ENCODE results near the gene BHLHE40.

BHLHE40 gene

GRCh38 chr3:4947028-4947427 lies 32.2 kb upstream of the BHLHE40 start:
- H3K36me3 ChIP-seq (ENCODE audit: control insufficient read depth in 2 of 2, insufficient read depth in 2 of 2, low read length in 2 of 2): no peaks in the 10 kb centered on the region
- no peak overlapping the region for H3K27ac ChIP-seq (ENCODE audit: low read length)
- H3K4me1 ChIP-seq (ENCODE audit: control insufficient read depth, insufficient read depth, low read length): no peaks in the 10 kb centered on the region
- H3K27me3 ChIP-seq (ENCODE audit: control insufficient read depth in 1 of 2, insufficient read depth in 2 of 2, low read length in 2 of 2): no peaks in the 10 kb centered on the region
- no peaks in the 10 kb centered on the region for H3K9me3 ChIP-seq (ENCODE audit: control insufficient read depth in 2 of 2, low read length in 2 of 2)
- H3K9ac ChIP-seq (ENCODE audit: low read length in 2 of 2): no peak overlapping the region
- H3K4me3 ChIP-seq (ENCODE audit: low read length in 2 of 2): no peak overlapping the region

GRCh38 chr3:4948395-4948794 lies 30.8 kb upstream of the BHLHE40 start:
- no peaks in the 10 kb centered on the region for H3K36me3 ChIP-seq (ENCODE audit: control insufficient read depth in 2 of 2, insufficient read depth in 2 of 2, low read length in 2 of 2)
- H3K27me3 ChIP-seq (ENCODE audit: control insufficient read depth in 1 of 2, insufficient read depth in 2 of 2, low read length in 2 of 2): no peaks in the 10 kb centered on the region
- no peak overlapping the region for H3K4me3 ChIP-seq (ENCODE audit: low read length in 2 of 2)
- no peak overlapping the region for H3K9ac ChIP-seq (ENCODE audit: low read length in 2 of 2)
- no peaks in the 10 kb centered on the region for H3K9me3 ChIP-seq (ENCODE audit: control insufficient read depth in 2 of 2, low read length in 2 of 2)
- no peaks in the 10 kb centered on the region for H3K4me1 ChIP-seq (ENCODE audit: control insufficient read depth, insufficient read depth, low read length)
- H3K27ac ChIP-seq (ENCODE audit: low read length): no peak overlapping the region

- H3K9me3 ChIP-seq (ENCODE audit: control insufficient read depth in 2 of 2, low read length in 2 of 2): no peaks in the 10 kb centered on the region
- H3K27ac ChIP-seq (ENCODE audit: low read length): no peak overlapping the region
- H3K4me3 ChIP-seq (ENCODE audit: low read length in 2 of 2): no peak overlapping the region
- no peak overlapping the region for H3K9ac ChIP-seq (ENCODE audit: low read length in 2 of 2)
- H3K36me3 ChIP-seq (ENCODE audit: control insufficient read depth in 2 of 2, insufficient read depth in 2 of 2, low read length in 2 of 2): no peaks in the 10 kb centered on the region
- H3K27me3 ChIP-seq (ENCODE audit: control insufficient read depth in 1 of 2, insufficient read depth in 2 of 2, low read length in 2 of 2): no peaks in the 10 kb centered on the region
- H3K4me1 ChIP-seq (ENCODE audit: control insufficient read depth, insufficient read depth, low read length): no peaks in the 10 kb centered on the region
Observed at GRCh38 chr3:4949004-4949403, 30.2 kb upstream of the BHLHE40 start.

DNA sequence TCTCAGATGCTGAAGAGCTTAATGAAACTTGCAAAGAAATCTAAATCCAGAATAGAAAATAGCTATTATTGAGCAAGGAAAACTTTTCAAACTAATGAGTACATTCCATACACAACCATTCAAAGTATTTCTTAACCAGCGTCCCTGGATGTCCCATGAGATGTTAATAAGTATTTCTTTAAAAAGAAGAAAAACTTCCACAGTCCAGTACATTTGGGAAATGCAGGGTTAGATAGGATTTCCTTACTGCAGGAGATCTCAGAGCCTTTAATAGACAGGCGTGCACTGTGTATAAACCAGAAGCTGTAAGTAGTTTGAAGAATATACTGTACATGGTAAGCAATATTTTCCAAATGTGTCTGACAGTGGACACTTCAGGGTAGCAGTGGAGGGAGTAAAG lies 29.6 kb upstream of the BHLHE40 start:
- Histone ChIP-seq H3K9ac (ENCODE audit: low read length in 2 of 2) (no peak overlapping the region), H3K9me3 (ENCODE audit: control insufficient read depth in 2 of 2, low read length in 2 of 2) (no peaks in the 10 kb centered on the region), H3K4me1 (ENCODE audit: control insufficient read depth, insufficient read depth, low read length) (no peaks in the 10 kb centered on the region), H3K27me3 (ENCODE audit: control insufficient read depth in 1 of 2, insufficient read depth in 2 of 2, low read length in 2 of 2) (no peaks in the 10 kb centered on the region), H3K4me3 (ENCODE audit: low read length in 2 of 2) (no peak overlapping the region), H3K27ac (ENCODE audit: low read length) (no peak overlapping the region), H3K36me3 (ENCODE audit: control insufficient read depth in 2 of 2, insufficient read depth in 2 of 2, low read length in 2 of 2) (no peaks in the 10 kb centered on the region)

DNA sequence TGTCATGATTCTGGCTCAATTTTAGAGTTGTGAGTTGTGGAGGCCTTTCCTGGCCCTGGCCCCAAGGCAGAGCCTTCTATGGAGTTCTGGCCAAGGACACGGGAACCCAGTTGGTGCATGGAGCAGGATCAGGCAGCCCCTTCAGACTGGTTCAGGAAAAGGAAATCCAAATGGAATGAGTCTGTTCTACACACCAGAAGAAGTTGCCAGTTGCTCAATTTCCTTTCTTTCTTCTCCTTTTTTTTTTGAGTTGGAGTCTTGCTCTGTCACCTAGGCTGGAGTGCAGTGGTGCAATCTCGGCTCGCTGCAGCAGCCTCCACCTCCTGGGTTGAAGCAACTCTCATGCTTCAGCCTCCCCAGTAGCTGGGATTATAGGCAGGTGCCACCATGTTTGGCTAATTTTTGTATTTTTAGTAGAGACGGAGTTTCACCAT lies 28.9 kb upstream of the BHLHE40 start:
- no peak overlapping the region for H3K27ac ChIP-seq (ENCODE audit: low read length)
- no peak overlapping the region for H3K9ac ChIP-seq (ENCODE audit: low read length in 2 of 2)
- no peaks in the 10 kb centered on the region for H3K4me1 ChIP-seq (ENCODE audit: control insufficient read depth, insufficient read depth, low read length)
- no peaks in the 10 kb centered on the region for H3K27me3 ChIP-seq (ENCODE audit: control insufficient read depth in 1 of 2, insufficient read depth in 2 of 2, low read length in 2 of 2)
- no peaks in the 10 kb centered on the region for H3K9me3 ChIP-seq (ENCODE audit: control insufficient read depth in 2 of 2, low read length in 2 of 2)
- H3K36me3 ChIP-seq (ENCODE audit: control insufficient read depth in 2 of 2, insufficient read depth in 2 of 2, low read length in 2 of 2): no peaks in the 10 kb centered on the region
- no peak overlapping the region for H3K4me3 ChIP-seq (ENCODE audit: low read length in 2 of 2)

DNA sequence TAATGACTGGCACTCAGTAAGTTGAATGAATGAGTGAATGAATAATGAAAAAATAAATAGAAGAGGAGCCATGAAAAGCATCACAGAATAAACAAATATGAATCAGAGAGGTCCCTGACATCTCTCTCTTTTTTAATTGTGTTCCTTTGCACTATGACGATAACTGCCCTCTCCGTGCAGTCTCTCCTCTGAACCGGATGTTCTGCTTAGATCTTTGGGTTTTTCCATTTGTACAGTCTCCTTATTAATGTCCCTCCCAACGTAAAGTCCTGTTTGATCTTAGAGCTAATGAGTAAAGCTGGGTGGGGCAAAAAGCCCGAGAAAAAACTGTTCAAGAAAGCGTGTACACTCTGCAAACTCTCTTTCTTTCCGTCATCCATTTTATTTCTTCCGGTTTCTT lies 28.3 kb upstream of the BHLHE40 start:
- Histone ChIP-seq H3K4me1 (ENCODE audit: control insufficient read depth, insufficient read depth, low read length) (no peaks in the 10 kb centered on the region), H3K27me3 (ENCODE audit: control insufficient read depth in 1 of 2, insufficient read depth in 2 of 2, low read length in 2 of 2) (no peaks in the 10 kb centered on the region), H3K9ac (ENCODE audit: low read length in 2 of 2) (no peak overlapping the region), H3K9me3 (ENCODE audit: control insufficient read depth in 2 of 2, low read length in 2 of 2) (no peaks in the 10 kb centered on the region), H3K36me3 (ENCODE audit: control insufficient read depth in 2 of 2, insufficient read depth in 2 of 2, low read length in 2 of 2) (no peaks in the 10 kb centered on the region), H3K4me3 (ENCODE audit: low read length in 2 of 2) (no peak overlapping the region), H3K27ac (ENCODE audit: low read length) (no peak overlapping the region)

- Histone ChIP-seq H3K4me3 (ENCODE audit: low read length in 2 of 2) (no peak overlapping the region), H3K9ac (ENCODE audit: low read length in 2 of 2) (no peak overlapping the region), H3K27ac (ENCODE audit: low read length) (no peak overlapping the region), H3K9me3 (ENCODE audit: control insufficient read depth in 2 of 2, low read length in 2 of 2) (no peaks in the 10 kb centered on the region), H3K36me3 (ENCODE audit: control insufficient read depth in 2 of 2, insufficient read depth in 2 of 2, low read length in 2 of 2) (no peaks in the 10 kb centered on the region), H3K27me3 (ENCODE audit: control insufficient read depth in 1 of 2, insufficient read depth in 2 of 2, low read length in 2 of 2) (no peaks in the 10 kb centered on the region), H3K4me1 (ENCODE audit: control insufficient read depth, insufficient read depth, low read length) (no peaks in the 10 kb centered on the region)
Observed at GRCh38 chr3:4953119-4953518, 26.1 kb upstream of the BHLHE40 start.

DNA sequence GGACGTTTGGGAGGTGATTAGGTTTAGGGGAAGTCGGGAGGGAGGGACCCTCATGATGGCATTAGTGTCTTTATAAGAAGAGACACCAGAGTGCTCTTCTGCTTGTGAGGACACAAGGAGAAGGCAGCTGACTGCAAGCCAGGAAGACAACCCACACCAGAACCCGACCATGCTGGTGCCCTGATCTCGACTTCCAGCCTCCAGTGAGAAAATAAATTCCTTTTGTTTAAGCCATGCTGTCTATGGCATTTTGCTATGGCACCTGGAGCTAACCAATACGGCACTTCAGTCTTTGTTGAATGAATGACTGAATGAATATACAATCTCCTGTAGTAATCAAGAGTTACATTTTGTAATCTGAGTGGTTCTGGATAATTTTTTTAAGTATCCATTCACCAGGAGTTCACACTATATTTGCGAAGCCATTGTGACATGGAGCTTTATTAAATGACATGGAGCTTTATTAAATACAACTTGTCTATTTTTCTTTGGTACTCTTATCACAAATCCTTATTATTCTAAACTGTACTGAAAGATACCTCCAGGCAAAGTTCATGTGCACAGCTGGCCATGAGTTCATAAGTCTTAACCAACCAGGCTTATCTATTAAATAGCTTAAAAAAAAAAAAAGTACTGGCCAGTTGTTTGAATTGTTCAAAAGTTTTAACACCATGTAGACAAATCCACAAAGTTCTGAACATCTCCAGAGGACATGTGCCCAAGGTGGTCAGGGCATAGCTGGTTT lies 24.8 kb upstream of the BHLHE40 start:
- no peaks in the 10 kb centered on the region for H3K36me3 ChIP-seq (ENCODE audit: control insufficient read depth in 2 of 2, insufficient read depth in 2 of 2, low read length in 2 of 2)
- H3K27me3 ChIP-seq (ENCODE audit: control insufficient read depth in 1 of 2, insufficient read depth in 2 of 2, low read length in 2 of 2): no peaks in the 10 kb centered on the region
- H3K4me1 ChIP-seq (ENCODE audit: control insufficient read depth, insufficient read depth, low read length): no peaks in the 10 kb centered on the region
- no peak overlapping the region for H3K9ac ChIP-seq (ENCODE audit: low read length in 2 of 2)
- no peak overlapping the region for H3K27ac ChIP-seq (ENCODE audit: low read length)
- peaks cover 0 to 5% of the 10 kb centered on the region in 2 donors for H3K9me3 ChIP-seq (ENCODE audit: control insufficient read depth in 2 of 2, low read length in 2 of 2)
- no peak overlapping the region for H3K4me3 ChIP-seq (ENCODE audit: low read length in 2 of 2)

GRCh38 chr3:4956099-4956498 lies 23.1 kb upstream of the BHLHE40 start:
- no peaks in the 10 kb centered on the region for H3K36me3 ChIP-seq (ENCODE audit: control insufficient read depth in 2 of 2, insufficient read depth in 2 of 2, low read length in 2 of 2)
- no peak overlapping the region for H3K27ac ChIP-seq (ENCODE audit: low read length)

DNA sequence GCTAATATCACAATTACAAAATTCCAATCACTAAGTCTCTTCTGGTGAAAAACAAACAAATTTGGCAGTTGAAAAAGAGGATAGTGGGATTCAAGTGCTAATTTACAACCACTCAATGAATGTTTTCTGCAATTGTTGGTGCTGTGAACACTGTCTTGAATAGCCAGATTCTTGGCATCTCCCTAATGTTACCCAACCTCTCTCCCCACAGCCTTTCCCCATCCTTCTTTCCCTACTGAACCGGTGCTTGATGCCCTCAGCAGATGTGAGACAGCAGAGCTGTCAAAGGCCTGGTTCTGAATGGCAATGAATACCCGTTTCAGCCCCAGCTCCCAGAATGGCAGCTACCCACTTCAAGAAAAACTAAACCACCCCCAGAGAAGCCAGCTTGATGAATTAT lies 22.5 kb upstream of the BHLHE40 start:
- Histone ChIP-seq H3K27ac (ENCODE audit: low read length) (no peak overlapping the region), H3K27me3 (ENCODE audit: control insufficient read depth in 1 of 2, insufficient read depth in 2 of 2, low read length in 2 of 2) (no peaks in the 10 kb centered on the region), H3K36me3 (ENCODE audit: control insufficient read depth in 2 of 2, insufficient read depth in 2 of 2, low read length in 2 of 2) (no peaks in the 10 kb centered on the region)

More at GRCh38 chr3:4956099-4956498, 23.1 kb upstream of the BHLHE40 start:
- Histone ChIP-seq H3K27me3 (ENCODE audit: control insufficient read depth in 1 of 2, insufficient read depth in 2 of 2, low read length in 2 of 2) (no peaks in the 10 kb centered on the region), H3K9ac (ENCODE audit: low read length in 2 of 2) (no peak overlapping the region), H3K4me3 (ENCODE audit: low read length in 2 of 2) (no peak overlapping the region), H3K9me3 (ENCODE audit: control insufficient read depth in 2 of 2, low read length in 2 of 2) (peaks cover 0 to 5% of the 10 kb centered on the region in 2 donors), H3K4me1 (ENCODE audit: control insufficient read depth, insufficient read depth, low read length) (no peaks in the 10 kb centered on the region)

DNA sequence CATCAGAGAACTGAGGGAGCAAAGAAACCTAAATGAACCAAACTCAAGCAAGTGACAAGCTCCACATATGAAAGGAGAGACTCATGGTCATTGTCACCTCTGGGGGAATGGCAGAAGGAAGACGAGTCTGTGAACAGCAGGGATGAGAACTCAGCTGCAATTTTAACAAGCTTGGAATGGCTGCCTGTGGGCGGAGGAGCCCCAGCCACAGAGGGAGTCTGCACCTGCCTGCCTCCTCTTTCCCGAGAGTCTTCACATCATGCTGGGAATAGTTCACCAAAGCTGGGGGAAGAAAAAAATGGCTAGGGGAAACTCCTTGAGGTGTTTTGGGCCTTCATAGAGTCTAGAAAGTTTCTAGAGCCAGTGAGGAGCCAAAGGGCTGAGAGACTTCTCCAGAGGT lies 21.3 kb upstream of the BHLHE40 start:
- H3K4me3 ChIP-seq (ENCODE audit: low read length in 2 of 2): no peak overlapping the region
- H3K36me3 ChIP-seq (ENCODE audit: control insufficient read depth in 2 of 2, insufficient read depth in 2 of 2, low read length in 2 of 2): no peaks in the 10 kb centered on the region
- H3K4me1 ChIP-seq (ENCODE audit: control insufficient read depth, insufficient read depth, low read length): no peaks in the 10 kb centered on the region
- no peak overlapping the region for H3K27ac ChIP-seq (ENCODE audit: low read length)
- no peaks in the 10 kb centered on the region for H3K27me3 ChIP-seq (ENCODE audit: control insufficient read depth in 1 of 2, insufficient read depth in 2 of 2, low read length in 2 of 2)
- H3K9me3 ChIP-seq (ENCODE audit: control insufficient read depth in 2 of 2, low read length in 2 of 2): peaks cover 0 to 5% of the 10 kb centered on the region in 2 donors
- no peak overlapping the region for H3K9ac ChIP-seq (ENCODE audit: low read length in 2 of 2)

More for the DNA sequence above, 22.5 kb upstream of the BHLHE40 start:
- H3K9ac ChIP-seq (ENCODE audit: low read length in 2 of 2): no peak overlapping the region
- H3K9me3 ChIP-seq (ENCODE audit: control insufficient read depth in 2 of 2, low read length in 2 of 2): peaks cover 0 to 5% of the 10 kb centered on the region in 2 donors
- H3K4me1 ChIP-seq (ENCODE audit: control insufficient read depth, insufficient read depth, low read length): no peaks in the 10 kb centered on the region
- H3K4me3 ChIP-seq (ENCODE audit: low read length in 2 of 2): no peak overlapping the region
